HG03135 (cell line): ENCODE results near the gene PFKP.

Source experiments
- ATAC-seq: cut with Tn5 transposase; IDR thresholded peaks from one replicate; pipeline ENCODE4 v1.9.1; 2021; ENCODE audit warnings: mild to moderate bottlenecking, moderate library complexity; ENCODE audit not compliant: unreplicated experiment

PFKP gene

DNA sequence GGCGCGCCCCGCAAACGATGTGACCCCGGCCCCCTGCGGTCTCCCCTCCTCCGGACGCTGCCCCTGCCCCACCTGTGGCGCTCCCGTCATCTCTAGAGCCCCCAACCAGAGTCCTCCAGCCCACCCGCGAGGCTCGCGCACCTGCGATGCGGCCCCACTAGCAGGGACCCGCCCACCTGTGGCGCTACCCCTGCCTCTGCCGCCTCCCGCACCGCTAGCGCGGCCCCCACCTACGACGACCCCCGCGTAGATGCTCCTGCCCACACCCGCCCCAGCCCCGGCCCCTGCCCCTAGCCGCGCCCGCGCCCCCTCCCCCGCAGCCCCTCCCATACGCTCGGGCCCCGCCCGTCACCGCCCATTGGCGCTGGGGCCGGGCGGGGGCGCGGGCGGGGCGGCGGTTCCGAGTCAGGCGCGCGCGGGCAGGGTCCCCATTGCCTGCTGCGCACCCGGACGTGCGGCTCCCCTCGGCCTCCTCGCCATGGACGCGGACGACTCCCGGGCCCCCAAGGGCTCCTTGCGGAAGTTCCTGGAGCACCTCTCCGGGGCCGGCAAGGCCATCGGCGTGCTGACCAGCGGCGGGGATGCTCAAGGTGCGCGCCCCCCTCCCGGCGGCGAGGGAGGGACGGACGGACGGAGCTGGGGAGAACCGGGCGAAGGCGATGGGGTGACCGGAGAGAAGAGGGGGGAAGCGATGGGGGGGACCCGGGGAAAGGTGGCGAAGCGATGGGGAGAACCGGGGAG, at the start of gene PFKP:
Gene PFKP, plus strand, starts transcription at position 431 of the 741 bp plus-strand sequence. Its CDS starts 48 bp downstream, at position 479.
- ATAC-seq, result peak; percentile 53

DNA sequence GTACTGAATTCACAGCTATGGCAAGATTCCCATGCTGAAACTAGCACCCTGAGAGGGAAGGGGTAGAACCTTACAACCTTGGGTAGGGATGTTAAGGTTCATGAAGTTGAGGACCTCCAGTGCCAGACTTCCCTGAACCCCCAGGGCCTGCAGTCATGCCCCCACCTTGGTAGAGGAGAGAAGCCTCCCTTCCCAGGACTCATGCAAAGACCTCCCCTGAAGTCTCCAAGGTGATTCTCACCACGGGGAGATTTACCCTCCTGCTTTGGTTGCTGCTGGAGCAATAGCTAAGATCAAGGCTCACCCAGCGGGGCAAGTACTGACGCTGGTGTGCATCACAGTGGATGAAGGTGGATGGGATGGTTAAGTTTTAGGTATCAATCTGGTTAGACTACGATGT, 49.1 kb upstream of the PFKP start:
- ATAC-seq, result no peak

DNA sequence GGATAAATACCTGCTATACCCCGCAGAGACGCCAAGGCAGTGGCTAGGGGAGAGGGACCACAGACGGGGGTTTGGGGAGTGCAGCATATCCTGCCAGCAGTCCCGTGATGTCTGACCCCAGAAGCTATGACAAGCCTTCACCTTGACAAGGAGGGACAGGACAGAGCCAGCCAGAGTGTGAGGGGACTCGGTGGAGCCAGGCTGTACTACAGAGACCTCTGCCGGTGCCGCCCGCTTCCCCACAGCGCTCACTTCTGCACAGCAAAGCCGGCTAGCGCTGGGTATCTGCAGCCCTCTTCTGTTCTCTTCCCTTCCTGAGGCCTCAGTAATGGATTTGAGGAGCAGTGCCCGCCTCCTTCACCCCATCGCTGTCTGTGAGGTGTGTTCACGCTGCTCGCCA, 47.0 kb upstream of the PFKP start:
- ATAC-seq, result no peak

DNA sequence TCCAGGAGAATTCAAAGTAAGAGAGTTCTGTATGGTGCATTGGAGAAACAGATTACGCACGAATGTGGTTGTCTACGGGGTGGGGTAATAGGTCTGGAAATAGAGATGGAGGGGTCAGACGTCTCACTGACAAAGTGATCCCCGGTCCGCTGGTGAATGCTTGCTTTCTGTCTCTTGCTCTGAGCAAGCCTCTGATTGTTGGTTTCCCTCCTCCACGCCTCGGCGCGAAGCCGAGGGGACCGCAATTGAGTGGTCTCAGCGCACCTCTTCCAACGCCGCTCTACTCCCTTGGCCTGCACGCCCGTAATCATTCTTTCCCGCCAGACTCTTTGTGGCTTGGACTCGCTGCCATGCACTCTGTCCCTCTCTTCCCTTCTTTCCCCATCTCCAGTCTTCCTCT, 46.5 kb upstream of the PFKP start:
- no peak for ATAC-seq

DNA sequence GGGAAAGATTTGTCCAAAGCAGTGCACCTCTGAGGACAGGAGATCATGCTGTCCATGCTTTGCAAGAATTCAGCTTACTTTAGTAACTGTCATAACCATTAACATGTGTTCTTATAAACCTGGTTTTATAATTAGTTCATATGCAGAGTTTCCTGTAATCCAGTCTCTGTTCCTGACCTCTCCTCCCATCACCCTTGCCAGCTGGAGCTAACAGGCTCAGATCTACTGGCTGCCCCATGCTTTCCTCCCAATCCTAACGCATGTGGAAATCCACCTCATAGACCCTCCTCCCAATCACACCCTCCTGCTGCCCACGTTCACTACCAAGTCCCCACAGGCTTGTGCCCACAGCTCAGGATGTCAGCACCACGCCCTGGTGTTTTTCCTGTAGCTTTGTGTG, 45.3 kb upstream of the PFKP start:
- ATAC-seq, result no peak

DNA sequence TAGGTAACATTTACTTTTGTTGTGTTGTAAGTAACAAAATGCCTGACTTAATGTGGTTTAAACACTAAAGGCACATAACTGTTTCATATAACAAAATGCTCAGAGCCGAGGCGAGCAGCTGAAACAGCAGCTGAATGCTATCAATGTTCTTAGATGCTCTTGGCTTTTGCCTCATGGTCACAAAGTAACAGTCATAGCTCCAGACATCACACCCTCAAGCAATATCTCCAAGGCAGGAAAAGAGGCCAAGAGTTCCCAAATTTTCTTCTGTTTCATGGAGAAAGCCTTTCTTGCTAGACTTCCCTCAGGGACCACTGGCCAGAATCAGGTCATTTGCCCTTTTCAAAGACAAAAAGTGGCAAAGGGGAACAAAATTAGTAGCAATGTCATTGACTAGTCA, 43.5 kb upstream of the PFKP start:
- ATAC-seq, result no peak

DNA sequence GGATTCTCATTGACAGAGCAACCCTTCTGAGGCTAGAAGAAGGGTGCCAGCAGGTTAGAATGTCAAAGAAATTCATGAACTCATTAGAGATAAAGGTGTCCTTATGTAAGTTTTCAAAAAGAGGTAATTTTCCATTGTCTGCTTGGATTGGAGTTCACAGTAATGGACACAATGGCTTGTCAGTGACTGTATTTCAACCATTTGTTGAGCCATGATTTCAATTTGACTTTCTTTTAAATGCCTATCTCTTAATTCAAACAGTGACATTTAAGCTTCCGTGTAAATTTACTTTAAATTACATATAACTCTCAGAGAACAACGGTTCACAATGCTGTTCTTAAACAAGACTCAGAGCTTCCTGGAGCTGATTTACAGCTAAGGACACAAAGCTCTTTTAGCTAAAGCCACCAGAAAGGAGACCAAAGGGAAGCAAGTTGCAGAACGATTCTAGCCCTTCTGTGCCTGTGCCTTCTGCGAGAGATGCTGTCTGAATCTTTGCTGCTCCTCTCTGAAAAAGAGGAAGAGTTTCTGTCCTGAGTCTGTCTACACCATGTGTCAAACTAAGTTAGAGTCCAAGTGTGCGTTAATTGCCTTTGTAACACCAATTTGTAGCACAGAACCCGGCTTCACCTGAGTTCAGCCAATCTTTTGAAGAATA, 42.2 kb upstream of the PFKP start:
- no peak for ATAC-seq

DNA sequence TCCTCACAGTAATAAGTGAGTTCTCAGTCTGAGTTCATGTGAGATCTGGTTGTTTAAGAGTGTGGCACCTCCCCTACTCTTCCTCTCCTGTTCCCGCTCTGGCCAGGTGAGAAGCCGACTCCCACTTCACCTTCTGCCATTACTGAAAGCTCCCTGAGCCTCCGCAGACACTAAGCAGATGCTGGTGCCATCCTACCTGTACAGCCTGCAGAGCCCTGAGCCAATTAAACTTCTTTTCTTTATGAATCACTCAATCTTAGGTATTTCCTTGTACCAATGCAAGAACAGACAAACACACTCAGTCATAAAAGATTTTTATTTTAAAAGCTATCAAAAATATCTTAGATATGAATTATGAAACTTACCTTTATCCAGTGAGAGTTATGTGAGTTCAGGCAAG, 39.5 kb upstream of the PFKP start:
- no peak for ATAC-seq

DNA sequence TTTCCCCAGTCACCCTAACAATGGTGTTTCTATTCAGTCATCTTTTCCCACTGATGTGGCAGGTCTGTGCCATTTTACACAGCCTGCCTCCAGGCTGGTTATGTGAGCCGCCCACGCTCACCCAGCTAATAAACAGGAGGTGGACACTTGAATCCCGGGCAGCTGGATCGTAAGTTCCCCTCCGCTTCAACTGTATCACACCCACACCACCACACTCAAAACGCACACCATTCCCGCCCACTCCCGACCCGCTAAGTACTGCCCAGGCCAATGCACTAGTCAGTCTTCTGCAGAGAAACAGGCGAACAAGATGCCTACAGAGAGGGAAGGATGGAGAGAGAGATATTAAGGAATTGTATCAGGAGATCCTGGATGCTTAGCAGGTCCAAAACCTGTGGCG, 38.9 kb upstream of the PFKP start:
- ATAC-seq, result no peak

DNA sequence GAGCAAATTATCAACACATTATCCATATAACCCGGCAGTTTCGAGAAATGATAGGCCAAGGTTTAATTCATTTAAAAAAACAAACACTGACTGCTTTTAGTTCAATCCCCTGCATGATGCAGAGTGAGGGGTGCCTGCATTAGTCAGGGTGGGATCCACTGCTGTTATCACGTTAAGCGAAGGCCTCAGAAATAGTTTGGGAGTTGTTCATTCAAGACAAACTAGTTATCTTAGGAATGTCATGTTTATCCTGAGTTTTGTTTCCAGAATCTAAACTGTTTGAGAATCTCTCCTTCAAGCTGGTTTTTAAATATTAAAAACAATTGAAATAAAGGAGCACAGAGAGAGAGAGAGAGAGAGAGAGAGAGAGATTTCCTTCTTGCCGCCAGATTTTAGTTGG, 36.6 kb upstream of the PFKP start:
- ATAC-seq, result no peak

DNA sequence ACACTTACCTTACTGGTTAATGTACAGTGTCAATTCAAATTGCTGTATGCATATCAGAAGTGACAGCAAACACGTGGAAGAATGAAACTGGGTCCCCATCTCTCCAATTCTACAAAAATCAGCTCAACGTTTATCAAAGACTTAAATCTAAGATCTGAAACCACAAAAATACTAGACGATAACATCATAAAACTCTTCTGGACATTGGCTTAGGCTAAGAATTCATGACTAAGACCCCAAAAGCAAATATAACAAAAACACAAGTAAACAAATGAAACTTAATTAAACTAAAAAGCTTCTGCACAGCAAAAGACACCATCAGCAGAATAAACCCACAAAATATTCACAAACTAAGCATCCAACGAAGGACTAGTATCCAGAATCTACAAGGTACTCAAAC, 35.9 kb upstream of the PFKP start:
- no peak for ATAC-seq

DNA sequence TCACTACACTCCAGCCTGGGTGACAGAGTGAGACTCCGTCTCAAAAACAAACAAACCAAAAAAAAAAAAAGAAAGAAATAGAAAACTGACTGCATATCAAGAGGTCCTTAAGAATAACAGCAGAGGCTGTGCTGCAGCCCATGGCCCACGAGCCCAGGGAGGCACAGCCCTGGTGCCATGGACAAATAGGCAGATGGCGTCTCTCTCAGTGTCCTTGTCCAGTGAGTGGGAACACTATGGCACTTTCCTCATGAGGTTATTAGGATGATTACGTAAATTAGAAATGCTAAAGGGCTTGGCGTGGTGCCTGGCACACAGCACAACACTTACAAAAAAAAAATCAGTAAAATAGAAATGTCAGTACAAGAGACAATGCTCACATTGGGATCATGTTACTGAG, 33.4 kb upstream of the PFKP start:
- ATAC-seq, result no peak

DNA sequence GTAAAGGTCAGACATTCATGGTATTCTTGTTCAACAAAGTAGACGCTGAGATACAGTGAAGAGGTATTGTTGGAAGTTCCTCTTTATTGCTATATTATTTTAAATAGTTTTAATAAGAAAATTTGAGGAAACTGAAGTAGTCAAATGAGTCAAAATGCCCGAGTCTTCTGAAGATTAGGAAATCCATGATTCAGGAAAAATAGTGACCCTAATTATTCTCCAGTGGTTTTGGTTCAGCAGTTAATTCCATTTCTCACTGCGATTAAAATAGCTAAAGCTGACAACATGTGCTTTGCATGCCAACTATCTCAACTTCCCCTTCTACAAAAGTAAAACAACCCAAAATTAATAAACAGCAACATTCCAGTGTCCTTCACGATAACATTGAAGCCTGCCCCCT, 32.7 kb upstream of the PFKP start:
- no peak for ATAC-seq

DNA sequence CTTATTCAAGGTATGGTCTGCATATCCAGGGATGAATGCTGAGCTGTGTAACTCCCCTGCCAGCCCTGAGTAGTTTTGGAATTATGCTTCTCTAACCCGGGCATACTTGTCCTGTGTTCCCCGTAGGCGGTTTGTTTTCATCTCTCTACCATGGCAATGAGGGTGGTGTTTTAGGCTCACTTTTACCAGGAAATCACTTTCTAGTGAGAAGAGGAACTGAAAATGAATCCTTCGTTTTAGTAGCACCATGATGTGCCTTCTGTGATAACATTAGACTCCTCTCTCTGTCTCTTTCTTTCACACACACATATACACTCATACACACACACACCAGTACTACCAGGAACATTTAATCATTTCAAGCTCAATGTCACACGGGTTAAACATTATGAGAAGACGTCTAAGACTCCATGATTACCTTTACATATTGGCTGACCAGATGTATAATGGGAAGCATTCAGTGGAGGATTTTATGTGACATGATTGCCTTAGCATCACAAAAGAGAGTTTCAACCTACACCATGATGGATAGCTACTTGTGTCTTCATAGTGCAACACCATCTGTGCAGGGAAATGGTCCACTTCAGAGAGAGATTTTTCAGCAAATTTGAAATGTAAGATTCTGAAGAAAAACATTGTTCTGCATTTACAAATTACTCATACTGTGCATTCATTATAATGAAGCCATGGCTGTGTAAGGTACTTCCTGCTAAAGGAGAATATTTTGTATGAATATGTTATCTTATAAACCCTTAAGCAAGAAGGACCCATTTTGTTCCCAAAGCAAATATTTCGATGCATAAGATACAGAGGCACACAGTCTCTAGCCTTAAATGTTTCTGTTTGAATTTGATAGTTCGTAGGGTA, 31.0 kb upstream of the PFKP start:
- peak; percentile 97 for ATAC-seq

DNA sequence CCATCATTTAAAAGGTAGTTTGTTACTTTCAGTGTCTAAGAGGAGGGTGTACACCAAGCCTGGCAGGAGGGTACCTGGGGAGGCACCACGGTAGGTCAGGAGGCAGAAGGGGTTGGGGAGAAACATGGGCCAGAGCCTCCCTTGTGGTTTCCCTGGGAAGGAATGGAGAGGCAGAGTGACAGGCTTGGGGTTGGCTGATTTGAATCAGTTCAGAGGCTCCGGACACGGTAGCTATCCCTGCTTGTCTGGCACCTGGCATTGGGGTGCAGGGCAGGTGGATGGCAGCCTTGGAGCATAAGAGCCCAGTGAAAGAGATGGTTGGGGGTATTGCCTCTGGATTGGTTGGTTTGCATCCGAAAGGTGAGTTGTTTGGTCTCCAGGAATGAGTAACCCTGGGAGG, 30.2 kb upstream of the PFKP start:
- no peak for ATAC-seq

DNA sequence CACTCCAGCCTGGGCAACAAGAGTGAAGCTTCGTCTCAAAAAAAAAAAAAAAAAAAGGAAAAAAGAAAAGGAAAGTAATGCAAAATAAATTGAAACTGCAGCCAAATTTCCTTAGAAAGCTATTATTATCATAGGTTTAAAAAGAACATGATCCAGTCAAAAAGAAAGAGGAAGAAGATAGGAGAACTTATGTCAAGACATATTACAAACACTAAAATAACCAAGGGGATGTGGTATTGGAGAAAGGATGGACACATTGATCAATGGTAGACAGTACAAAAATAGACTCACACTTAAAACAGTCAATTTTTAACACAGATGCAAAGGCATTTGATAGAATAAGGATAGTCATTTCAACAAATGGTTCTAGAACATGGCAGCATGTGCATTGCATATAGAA, 27.3 kb upstream of the PFKP start:
- no peak for ATAC-seq

DNA sequence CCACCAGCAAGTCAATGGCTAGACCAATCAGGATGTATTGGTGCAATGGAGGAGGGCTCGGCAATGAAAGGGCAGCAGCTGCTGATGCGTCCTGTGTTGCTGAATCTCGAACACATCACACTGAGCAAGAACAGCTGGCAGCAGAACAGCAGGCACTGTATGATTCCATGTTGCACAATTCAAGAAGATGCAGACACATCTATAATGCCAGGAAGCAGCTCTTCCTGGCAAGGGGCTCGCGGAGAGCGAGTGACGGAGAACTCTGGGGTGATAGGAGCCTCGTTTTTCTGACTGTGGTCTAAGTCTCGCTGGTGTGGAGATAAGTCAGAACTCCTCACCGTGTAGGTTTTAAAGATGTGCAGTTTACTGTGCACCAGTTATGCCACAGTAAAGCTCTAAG, 24.8 kb upstream of the PFKP start:
- ATAC-seq, result no peak

DNA sequence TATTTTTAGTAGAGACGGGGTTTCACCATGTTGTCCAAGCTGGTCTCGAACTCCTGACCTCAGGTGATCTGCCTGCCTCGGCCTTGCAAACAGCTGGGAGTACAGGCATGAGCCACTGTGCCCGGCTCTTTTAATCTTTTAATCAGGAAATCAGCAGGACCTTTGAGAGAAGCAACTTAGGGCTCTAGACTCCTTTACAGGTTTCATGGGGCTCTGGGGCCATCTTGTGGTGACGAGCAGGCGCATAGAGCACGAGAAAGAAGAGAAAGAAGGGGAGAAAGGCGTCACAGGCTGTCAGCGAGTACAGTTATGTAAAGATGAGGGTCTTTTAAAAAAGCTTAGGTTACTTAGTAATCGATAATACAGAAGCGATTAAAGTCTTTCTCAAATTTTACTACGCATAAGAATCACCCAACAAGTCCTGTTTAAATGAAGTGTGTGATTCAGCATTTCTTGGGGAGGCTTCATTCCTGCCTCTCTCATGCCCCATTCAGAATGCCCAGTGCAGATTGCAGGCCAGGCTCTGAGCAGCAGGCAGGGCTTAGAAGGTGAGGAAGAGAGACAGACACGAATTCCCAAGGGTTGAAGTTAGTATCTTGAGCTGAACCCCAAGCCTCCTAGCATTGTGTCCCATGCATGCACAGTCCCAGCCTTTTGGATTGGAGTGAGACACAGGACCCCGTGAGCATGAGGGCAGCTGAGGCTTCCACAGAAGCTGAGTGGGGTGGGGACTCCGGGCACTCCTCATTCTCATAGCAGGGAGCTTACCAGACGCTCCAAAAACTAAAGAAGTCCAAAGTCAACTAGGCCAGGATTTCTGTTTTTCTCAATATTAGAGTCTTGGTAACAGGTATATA, 23.6 kb upstream of the PFKP start:
- ATAC-seq, result peak; percentile 83

DNA sequence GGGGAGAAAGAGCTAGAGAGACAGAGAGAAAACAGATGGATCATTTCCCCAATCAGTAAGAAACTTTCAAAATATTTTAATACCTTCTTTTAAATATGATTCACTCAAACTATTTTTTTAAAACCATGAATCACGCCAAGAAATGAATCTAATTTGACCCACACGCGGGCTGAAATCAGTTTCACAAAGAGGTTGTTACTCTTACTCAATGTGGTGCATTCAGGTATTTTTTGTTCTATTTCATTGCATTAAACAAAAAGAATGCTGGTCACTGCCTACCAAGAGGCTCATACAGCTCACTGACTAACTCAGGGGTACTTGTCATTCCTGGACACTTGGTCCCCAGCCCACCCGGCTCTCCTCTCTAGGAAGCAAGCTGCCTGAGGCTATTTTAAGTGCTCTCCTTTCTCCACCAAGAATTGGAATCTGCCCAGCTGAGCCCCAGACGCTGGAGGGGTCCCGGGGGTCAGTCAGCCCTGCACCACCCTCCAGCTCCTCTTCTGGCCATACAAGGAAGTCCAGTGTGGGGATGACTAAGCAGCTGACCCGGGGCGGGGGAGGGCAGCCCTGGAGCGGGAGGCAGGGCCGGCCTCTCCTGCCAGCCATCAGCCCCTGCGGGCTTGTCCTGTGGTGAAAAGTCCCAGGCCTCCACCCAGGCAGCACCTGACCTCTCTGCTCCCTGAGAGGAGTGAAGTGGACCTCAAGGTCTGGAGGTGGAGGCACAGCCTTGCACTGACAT, 21.7 kb upstream of the PFKP start:
- no peak for ATAC-seq

DNA sequence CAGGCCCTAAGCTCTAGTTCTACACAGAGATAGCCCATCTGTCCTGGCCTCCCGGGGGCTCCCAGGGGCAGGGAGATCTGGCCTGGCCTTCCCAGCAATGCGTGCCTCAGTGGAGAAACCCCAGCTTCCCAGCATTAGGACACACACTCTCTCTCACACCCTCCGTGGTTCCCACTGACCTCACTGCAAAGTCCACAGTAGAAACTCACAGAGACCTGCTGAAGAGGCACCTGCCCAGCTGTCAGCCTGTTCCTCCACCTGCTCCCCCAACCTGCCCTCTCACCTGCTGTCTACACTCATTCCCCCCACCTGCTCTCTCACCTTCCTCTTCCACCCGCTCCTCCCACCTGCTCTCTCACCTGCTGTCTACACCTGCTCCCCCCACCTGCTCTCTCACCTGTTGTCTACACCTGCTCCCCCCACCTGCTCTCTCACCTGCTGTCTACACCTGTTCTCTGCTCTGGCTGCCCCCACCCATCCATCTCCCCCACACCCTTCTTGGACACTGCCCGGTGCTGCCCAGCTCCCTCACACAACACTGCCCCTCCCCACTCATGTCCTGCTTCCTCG, 21.1 kb upstream of the PFKP start:
- no peak for ATAC-seq
